CD4-positive, CD25-positive, alpha-beta regulatory T cell (primary cell): ENCODE measurements around the gene LCLAT1. TPM values are rescaled to one million over a fixed set of nuclear protein-coding genes. Genes with fewer than 3 reads are reported as not detected.

ENCODE experiments used
- ATAC-seq, 2 donors: fragments of 150-1000 bp; cut with Tn5 transposase; one replicate each; pipeline ENCODE4 v1.10.0; 2021; ENCODE audit warnings: low read depth in 2 of 2, moderate number of reproducible peaks in 2 of 2, moderate library complexity in 1 of 2
- DNase-seq, 3 donors: peaks; one replicate each; pipeline versions ENCODE4 v3.0.0 to v3.0.0-alpha.2; 2012 to 2022; ENCODE audit warnings: mixed read lengths in 1 of 3
- H3K27ac ChIP-seq: one replicate; pipeline ENCODE4 v1.7.0; 2013; ENCODE audit warnings: mild to moderate bottlenecking, low read length; ENCODE audit not compliant: insufficient read depth, poor library complexity, severe bottlenecking
- H3K27me3 ChIP-seq: one replicate; pipeline ENCODE4 v1.7.0; 2013; ENCODE audit warnings: low read length; ENCODE audit not compliant: control insufficient read depth, insufficient read depth
- H3K36me3 ChIP-seq: one replicate; pipeline ENCODE4 v1.7.0; 2013; ENCODE audit warnings: mild to moderate bottlenecking, low read length, moderate library complexity; ENCODE audit not compliant: control insufficient read depth, insufficient read depth
- H3K4me1 ChIP-seq: 2 replicates; pipeline ENCODE4 v1.7.0; 2013; ENCODE audit warnings: mild to moderate bottlenecking, low read length; ENCODE audit not compliant: insufficient read depth, control insufficient read depth, poor library complexity, severe bottlenecking
- H3K4me3 ChIP-seq: one replicate; pipeline ENCODE4 v1.7.0; 2013; ENCODE audit warnings: low read depth, mild to moderate bottlenecking, low read length, moderate library complexity
- H3K9me3 ChIP-seq, 2 experiments: 1 replicate in 1 of 2; 2 replicates in 1 of 2; pipeline ENCODE4 v1.7.0; 2013; ENCODE audit warnings: low read length in 2 of 2, mild to moderate bottlenecking in 1 of 2, moderate library complexity in 1 of 2; ENCODE audit not compliant: control insufficient read depth in 2 of 2
- H3K27ac Mint-ChIP-seq, 3 donors: one replicate each; pipeline ENCODE4 v1.8.0; 2020 to 2022; ENCODE audit warnings: mild to moderate bottlenecking in 3 of 3, mixed read lengths in 3 of 3, moderate library complexity in 2 of 3
- H3K27me3 Mint-ChIP-seq: one replicate; pipeline ENCODE4 v1.8.0; 2022; ENCODE audit warnings: mild to moderate bottlenecking, mixed read lengths
- H3K36me3 Mint-ChIP-seq: one replicate; pipeline ENCODE4 v1.8.0; 2020; ENCODE audit warnings: mixed read lengths
- H3K4me1 Mint-ChIP-seq, 4 donors: one replicate each; pipeline ENCODE4 v1.8.0; 2020 to 2022; ENCODE audit warnings: mixed read lengths in 4 of 4, mild to moderate bottlenecking in 1 of 4
- H3K4me3 Mint-ChIP-seq, 4 donors: one replicate each; pipeline ENCODE4 v1.8.0; 2020 to 2022; ENCODE audit warnings: mild to moderate bottlenecking in 4 of 4, mixed read lengths in 4 of 4, moderate library complexity in 3 of 4
- H3K9me3 Mint-ChIP-seq, 7 donors: one replicate each; pipeline ENCODE4 v1.8.0; 2020 to 2022; ENCODE audit warnings: mixed read lengths in 7 of 7, mild to moderate bottlenecking in 3 of 7, moderate library complexity in 2 of 7
- polyA plus RNA-seq, 4 donors: library from polyadenylated mRNA; unstranded; fragments of 300-500 nt; fragmentation: Illumina TruSeq; gene quantifications; one replicate each; pipeline ENCODE4 v1.2.3, GENCODE V29; 2021
- total RNA-seq: library from RNA; stranded (reverse); gene quantifications from one replicate; pipeline ENCODE4 v1.2.3, GENCODE V29; 2022

LCLAT1 gene
- total and polyA plus RNA-seq, 5 donors from 2014 or later = 4.8 to 25.2 (median 9.2) TPM

DNA sequence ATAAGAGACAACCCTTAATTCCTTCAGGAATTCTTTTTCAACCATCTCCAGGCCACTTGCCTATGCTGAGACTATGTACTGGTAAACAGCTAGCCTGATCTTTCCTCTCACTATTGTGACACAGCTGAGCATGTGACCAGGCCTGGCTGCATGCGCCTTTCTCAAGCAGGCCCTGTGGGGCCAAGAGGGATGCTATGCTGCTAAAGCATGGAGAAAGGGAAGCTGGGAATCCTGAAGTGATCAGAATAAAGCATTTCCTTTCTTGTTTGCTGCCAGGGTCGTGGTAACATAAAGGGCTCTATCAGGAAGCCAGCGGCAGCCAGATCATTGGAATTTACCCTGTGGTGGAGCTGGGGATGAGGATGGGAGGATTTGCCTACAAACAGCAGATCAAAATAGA is 29.8 kb upstream of the LCLAT1 start:
- Mint-ChIP-seq H3K4me1 (peaks cover 1 to 21% (median 12%) of the 10 kb centered on the region in 4 donors), H3K27me3 (no peaks in the 10 kb centered on the region), H3K36me3 (no peaks in the 10 kb centered on the region), H3K27ac (peak overlapping the region in 1 of 3 donors; percentile 67), H3K9me3 (no peaks in the 10 kb centered on the region), H3K4me3 (no peak overlapping the region)
- no peaks in the 10 kb centered on the region for H3K9me3 ChIP-seq
- H3K27me3 ChIP-seq = no peaks in the 10 kb centered on the region
- H3K36me3 ChIP-seq = no peaks in the 10 kb centered on the region
- H3K4me3 ChIP-seq = no peak overlapping the region
- DNase-seq = no peak
- peaks cover 6% of the 10 kb centered on the region for H3K4me1 ChIP-seq
- H3K27ac ChIP-seq = no peak overlapping the region
- ATAC-seq = no peak

DNA sequence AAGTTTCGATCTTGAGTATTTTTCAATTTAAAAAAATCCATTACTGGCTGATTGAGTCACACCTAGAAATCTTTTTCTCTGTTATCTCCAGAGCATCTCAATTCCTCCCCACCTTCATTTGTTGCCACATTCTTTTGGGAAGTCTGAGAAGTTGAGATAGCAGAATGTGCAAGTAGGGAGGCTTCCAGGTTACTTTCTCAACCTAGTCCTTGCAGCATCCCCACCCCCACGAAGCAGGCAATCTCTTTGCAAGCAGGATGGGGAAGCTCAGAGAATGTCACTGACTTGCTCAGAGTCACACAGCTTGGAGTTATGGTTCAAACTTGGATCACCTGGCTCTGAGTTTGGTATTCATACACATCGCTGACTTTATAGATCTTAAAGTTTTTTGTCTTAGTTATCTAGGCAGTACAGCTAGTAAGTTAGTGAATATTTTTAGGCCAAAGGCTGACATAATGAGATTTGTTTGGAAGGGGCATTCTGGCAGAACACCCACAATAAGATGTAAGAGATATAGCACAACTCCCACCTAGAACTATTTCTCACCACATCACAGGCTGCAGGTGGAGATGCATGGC is 25.9 kb upstream of the LCLAT1 start:
- Histone ChIP-seq H3K9me3 (no peaks in the 10 kb centered on the region), H3K4me3 (peak overlapping the region; percentile 27), H3K4me1 (peaks cover 17% of the 10 kb centered on the region), H3K36me3 (no peaks in the 10 kb centered on the region), H3K27ac (peak overlapping the region; percentile 27), H3K27me3 (no peaks in the 10 kb centered on the region)
- Mint-ChIP-seq H3K27ac (peak overlapping the region; percentile 83 to 88 (median 85)), H3K4me1 (peaks cover 7 to 40% (median 18%) of the 10 kb centered on the region in 4 donors), H3K27me3 (no peaks in the 10 kb centered on the region), H3K4me3 (peak overlapping the region in 3 of 4 donors; percentile 34 to 73 (median 62)), H3K36me3 (no peaks in the 10 kb centered on the region), H3K9me3 (no peaks in the 10 kb centered on the region)
- no peak for DNase-seq
- no peak for ATAC-seq

DNA sequence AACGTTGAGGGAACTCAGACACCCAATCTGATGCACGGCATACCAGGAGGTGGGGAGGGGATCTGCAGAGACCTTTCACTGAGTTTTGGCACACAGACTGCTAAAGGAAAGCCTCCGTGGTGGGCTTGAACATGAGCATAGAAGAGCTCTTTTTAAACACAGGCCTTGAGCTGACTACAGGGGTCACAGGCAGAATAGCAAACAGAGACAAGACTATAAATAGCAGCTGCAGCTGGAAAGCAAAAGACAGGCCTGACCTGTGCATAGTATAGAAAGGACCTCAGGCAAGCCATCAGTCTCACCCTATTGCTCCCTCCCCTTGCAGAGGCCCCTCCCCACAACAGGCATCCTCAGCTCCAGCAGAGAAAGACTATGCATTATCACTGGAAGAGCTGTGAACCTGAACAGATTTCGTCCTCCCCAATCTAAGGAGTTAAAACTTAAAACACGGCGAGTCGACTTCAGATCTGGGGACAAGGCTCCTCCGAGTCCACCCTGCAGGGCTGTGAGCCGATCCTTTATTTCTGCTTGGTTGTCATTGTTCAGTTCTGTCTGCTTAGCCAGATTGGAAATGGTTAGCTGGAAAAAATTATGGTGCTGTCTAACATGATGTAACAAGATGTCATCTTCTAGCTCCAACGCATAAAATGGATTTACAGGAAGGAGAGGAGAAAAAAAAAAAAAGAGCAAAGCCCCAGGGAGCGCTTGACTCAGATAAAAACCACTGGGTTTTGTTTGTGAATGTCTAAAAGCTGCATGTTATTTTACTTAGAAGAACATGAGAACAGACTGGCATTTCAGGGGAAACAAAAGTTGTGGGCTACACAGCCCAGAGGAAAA is 25.2 kb upstream of the LCLAT1 start:
- Mint-ChIP-seq H3K9me3 (no peaks in the 10 kb centered on the region), H3K4me1 (peaks cover 7 to 44% (median 21%) of the 10 kb centered on the region in 4 donors), H3K27me3 (no peaks in the 10 kb centered on the region), H3K27ac (peak overlapping the region; percentile 83 to 97 (median 88)), H3K36me3 (no peaks in the 10 kb centered on the region), H3K4me3 (peak overlapping the region; percentile 12 to 73 (median 48))
- H3K4me3 ChIP-seq = peak overlapping the region; percentile 27
- no peaks in the 10 kb centered on the region for H3K9me3 ChIP-seq
- no peaks in the 10 kb centered on the region for H3K27me3 ChIP-seq
- H3K27ac ChIP-seq = peak overlapping the region; percentile 27
- peak in 2 of 3 donors; percentile 18 to 29 for DNase-seq
- no peaks in the 10 kb centered on the region for H3K36me3 ChIP-seq
- peaks cover 17% of the 10 kb centered on the region for H3K4me1 ChIP-seq
- ATAC-seq = peak; percentile 24

DNA sequence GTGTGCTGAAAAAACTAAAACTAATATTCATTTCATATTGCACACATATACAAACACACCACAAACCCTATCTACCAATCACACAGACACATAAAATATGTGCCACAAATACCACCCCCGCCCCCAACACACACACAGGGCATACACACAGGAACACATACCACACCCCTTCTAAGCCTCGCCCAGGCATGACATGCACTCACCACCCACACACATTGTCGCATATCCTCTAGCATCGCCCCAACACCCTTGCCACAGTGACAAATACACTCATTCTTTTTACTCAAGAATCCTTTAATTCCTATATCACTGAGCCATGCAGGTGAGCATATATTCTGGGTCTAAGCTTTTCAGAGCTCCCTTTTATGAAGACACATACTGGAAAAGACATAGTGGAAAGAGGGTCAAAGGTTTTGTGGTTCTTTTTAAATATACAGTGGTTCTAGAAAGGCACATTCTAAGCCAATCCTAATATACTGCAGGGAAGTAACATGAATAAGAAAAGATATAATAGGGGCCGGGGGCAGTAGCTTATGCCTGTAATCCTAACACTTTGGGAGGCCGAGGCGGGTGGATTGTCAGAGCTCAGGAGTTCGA is 24.5 kb upstream of the LCLAT1 start:
- peaks cover 7 to 43% (median 21%) of the 10 kb centered on the region in 4 donors for H3K4me1 Mint-ChIP-seq

DNA sequence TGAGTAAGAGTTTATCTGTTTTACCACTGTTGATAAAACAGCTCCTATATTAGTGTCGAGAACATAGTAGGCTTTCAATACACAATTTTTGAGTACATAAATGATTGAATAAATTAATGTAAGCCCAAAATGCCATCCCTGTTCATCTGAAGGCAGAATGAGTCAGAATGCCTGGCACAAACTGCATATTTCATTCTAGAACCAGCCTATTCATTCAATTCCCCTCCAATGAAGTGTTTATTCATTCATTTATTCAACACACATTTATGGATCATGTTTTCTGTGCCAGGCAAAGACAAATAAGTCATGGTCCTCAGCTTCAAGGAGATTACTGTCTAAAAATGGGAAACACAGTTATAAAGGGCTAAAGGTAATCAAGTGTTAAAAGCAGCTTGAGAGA is 22.8 kb upstream of the LCLAT1 start:
- no peak overlapping the region for H3K27ac ChIP-seq
- peaks cover 7 to 56% (median 23%) of the 10 kb centered on the region in 4 donors for H3K4me1 Mint-ChIP-seq
- no peak overlapping the region for H3K4me3 ChIP-seq
- H3K4me1 ChIP-seq = peaks cover 17% of the 10 kb centered on the region
- no peaks in the 10 kb centered on the region for H3K27me3 ChIP-seq
- ATAC-seq (no peak), DNase-seq (no peak)
- H3K27me3 Mint-ChIP-seq = no peaks in the 10 kb centered on the region
- H3K9me3 ChIP-seq = no peaks in the 10 kb centered on the region
- H3K4me3 Mint-ChIP-seq = no peak overlapping the region
- H3K9me3 Mint-ChIP-seq = no peaks in the 10 kb centered on the region
- H3K36me3 ChIP-seq = no peaks in the 10 kb centered on the region
- H3K27ac Mint-ChIP-seq = peak overlapping the region in 2 of 3 donors; percentile 82 to 83
- no peaks in the 10 kb centered on the region for H3K36me3 Mint-ChIP-seq

More for the DNA sequence above, 24.5 kb upstream of the LCLAT1 start:
- ATAC-seq = peak; percentile 98 to 99
- Mint-ChIP-seq H3K27me3 (no peaks in the 10 kb centered on the region), H3K4me3 (peak overlapping the region; percentile 1 to 73 (median 48)), H3K9me3 (no peaks in the 10 kb centered on the region), H3K27ac (peak overlapping the region; percentile 83 to 97 (median 88)), H3K36me3 (no peaks in the 10 kb centered on the region)
- no peaks in the 10 kb centered on the region for H3K36me3 ChIP-seq
- H3K9me3 ChIP-seq = no peaks in the 10 kb centered on the region
- H3K27me3 ChIP-seq = no peaks in the 10 kb centered on the region
- DNase-seq = peak; percentile 20 to 91 (median 69)
- H3K4me3 ChIP-seq = peak overlapping the region; percentile 27
- peaks cover 17% of the 10 kb centered on the region for H3K4me1 ChIP-seq
- H3K27ac ChIP-seq = peak overlapping the region; percentile 15

DNA sequence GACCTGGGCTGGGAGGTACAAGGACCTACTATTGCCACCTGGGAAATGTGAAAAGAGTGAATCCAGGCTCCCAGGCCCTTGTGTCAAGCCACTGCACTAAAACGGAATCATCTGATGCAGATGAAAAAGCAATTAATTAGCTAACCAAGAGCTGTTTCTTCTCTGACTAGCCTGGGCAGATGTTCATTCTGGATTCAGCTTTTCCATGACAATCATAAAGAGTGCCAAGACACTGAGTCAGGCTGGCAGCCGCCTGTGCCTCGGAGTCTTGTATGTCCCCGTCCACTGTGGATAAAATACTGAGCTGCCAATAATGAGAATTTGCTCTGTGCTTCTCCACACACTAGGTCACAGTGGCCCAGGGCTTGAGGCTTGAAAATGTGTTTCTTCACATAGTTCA is 21.7 kb upstream of the LCLAT1 start:
- H3K27ac Mint-ChIP-seq = no peak overlapping the region
- no peaks in the 10 kb centered on the region for H3K36me3 ChIP-seq
- no peaks in the 10 kb centered on the region for H3K36me3 Mint-ChIP-seq
- H3K4me3 Mint-ChIP-seq = no peak overlapping the region
- H3K4me3 ChIP-seq = no peak overlapping the region
- peaks cover 7 to 57% (median 23%) of the 10 kb centered on the region in 4 donors for H3K4me1 Mint-ChIP-seq
- no peak for ATAC-seq
- no peaks in the 10 kb centered on the region for H3K27me3 Mint-ChIP-seq
- H3K4me1 ChIP-seq = peaks cover 17% of the 10 kb centered on the region
- no peaks in the 10 kb centered on the region for H3K9me3 ChIP-seq
- H3K27me3 ChIP-seq = no peaks in the 10 kb centered on the region
- no peak overlapping the region for H3K27ac ChIP-seq
- DNase-seq = no peak
- H3K9me3 Mint-ChIP-seq = no peaks in the 10 kb centered on the region

DNA sequence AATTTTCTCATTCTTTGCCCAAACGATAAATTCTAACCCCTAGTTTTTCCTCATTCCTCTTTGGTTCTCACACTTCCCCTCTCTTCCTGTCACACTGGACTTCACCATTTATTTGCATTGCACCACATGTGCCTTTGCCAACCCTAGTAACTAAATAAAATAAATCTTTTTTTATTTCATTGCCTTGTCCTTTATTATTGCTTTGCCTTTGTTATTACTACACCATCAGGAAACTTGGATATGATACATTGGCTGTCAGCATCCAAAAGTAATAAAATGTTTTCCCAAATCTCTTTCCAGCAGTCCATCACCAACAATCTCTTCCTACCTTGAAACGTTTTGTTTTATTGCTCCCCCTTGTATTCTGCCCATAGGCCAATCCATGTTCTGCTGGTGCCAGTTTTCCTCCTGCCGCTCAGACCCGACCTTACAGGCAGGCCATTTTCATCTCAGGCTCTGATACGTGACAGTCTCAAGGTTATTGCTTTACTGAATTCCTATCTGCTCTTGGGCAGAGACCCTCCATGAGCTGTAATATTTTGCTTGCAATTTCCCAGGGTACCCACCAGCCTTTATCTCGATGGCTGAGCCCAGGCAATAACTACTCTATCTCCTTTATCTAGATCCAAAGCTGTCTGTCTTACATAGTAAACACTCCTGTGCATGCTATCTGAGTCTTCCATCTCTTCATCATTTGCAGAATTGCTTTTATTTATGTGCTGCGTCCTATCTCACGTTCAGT is 19.3 kb upstream of the LCLAT1 start:
- ATAC-seq (no peak), DNase-seq (no peak)
- no peaks in the 10 kb centered on the region for H3K36me3 Mint-ChIP-seq
- Histone ChIP-seq H3K4me1 (peaks cover 5% of the 10 kb centered on the region), H3K4me3 (no peak overlapping the region), H3K36me3 (no peaks in the 10 kb centered on the region), H3K27me3 (no peaks in the 10 kb centered on the region), H3K9me3 (no peaks in the 10 kb centered on the region), H3K27ac (no peak overlapping the region)
- peaks cover 0 to 3% (median 0%) of the 10 kb centered on the region in 7 donors for H3K9me3 Mint-ChIP-seq
- peak overlapping the region in 1 of 4 donors; percentile 48 for H3K4me3 Mint-ChIP-seq
- no peaks in the 10 kb centered on the region for H3K27me3 Mint-ChIP-seq
- peaks cover under 1 to 36% (median 5%) of the 10 kb centered on the region in 4 donors for H3K4me1 Mint-ChIP-seq
- peak overlapping the region; percentile 30 to 54 (median 48) for H3K27ac Mint-ChIP-seq
